K562 (cell line): ENCODE measurements around the gene NMRK2. TPM values are rescaled to one million over a fixed set of nuclear protein-coding genes. Genes with fewer than 3 reads are reported as not detected.

Source experiments
- BRD4 ChIP-seq: fragments of 200-600 bp; sonication (generic); IDR thresholded peaks from 2 replicates; pipeline ENCODE4 v1.6.1; 2017; ENCODE audit warnings: inconsistent platforms
- HDAC3 ChIP-seq: fragments of 450-650 bp; IDR thresholded peaks from 2 replicates; pipeline ENCODE4 v1.6.1; 2018; ENCODE audit warnings: borderline replicate concordance, mild to moderate bottlenecking, moderate library complexity; ENCODE audit not compliant: partially characterized antibody
- HMG20A ChIP-seq: fragments of 450-650 bp; formaldehyde crosslinking; conservative IDR thresholded peaks from 2 replicates; pipeline ENCODE4 v1.4.0; 2020; ENCODE audit warnings: mild to moderate bottlenecking, mixed read lengths
- HNRNPK ChIP-seq: fragments of 200-400 bp; formaldehyde crosslinking; IDR thresholded peaks from one replicate; pipeline ENCODE4 v1.6.1; 2018; ENCODE audit warnings: mild to moderate bottlenecking, low read depth, low read length; ENCODE audit not compliant: poor library complexity, severe bottlenecking
- HOXB6 ChIP-seq: fragments of 250-450 bp; sonication (Bioruptor Pico); IDR thresholded peaks from 2 replicates; pipeline ENCODE4 v1.5.1; 2022; ENCODE audit warnings: mild to moderate bottlenecking, borderline replicate concordance
- MIER1 ChIP-seq: fragments of 450-650 bp; IDR thresholded peaks from 2 replicates; pipeline ENCODE4 v1.6.1; 2016; ENCODE audit warnings: antibody characterized with exemption, mild to moderate bottlenecking, low read depth
- NFIC ChIP-seq: fragments of 450-650 bp; IDR thresholded peaks from 2 replicates; pipeline ENCODE4 v1.6.1; 2017; ENCODE audit warnings: mild to moderate bottlenecking, inconsistent platforms
- OTX1 ChIP-seq: fragments of 450-650 bp; formaldehyde crosslinking; IDR thresholded peaks from 2 replicates; pipeline ENCODE4 v1.4.0; 2022; ENCODE audit warnings: mild to moderate bottlenecking
- RAD51 ChIP-seq: fragments of 450-650 bp; IDR thresholded peaks from 2 replicates; pipeline ENCODE4 v1.7.1; 2016; ENCODE audit warnings: low read depth, mild to moderate bottlenecking, borderline replicate concordance
- RBM17 ChIP-seq: fragments of 200-400 bp; formaldehyde crosslinking; IDR thresholded peaks from 2 replicates; pipeline ENCODE4 v1.6.1; 2017; ENCODE audit warnings: low read depth, mild to moderate bottlenecking, low read length, borderline replicate concordance
- RERE ChIP-seq: sonication (generic); formaldehyde crosslinking; IDR thresholded peaks from 2 replicates; pipeline ENCODE4 v1.8.0; 2023; ENCODE audit warnings: missing genetic modification reagents, mild to moderate bottlenecking, borderline replicate concordance
- TARDBP ChIP-seq: fragments of 450-650 bp; IDR thresholded peaks from 2 replicates; pipeline ENCODE4 v1.6.1; 2016
- ZKSCAN8 ChIP-seq: fragments of 200-800 bp; sonication (Bioruptor generic); IDR thresholded peaks from 2 replicates; pipeline ENCODE4 v1.6.1; 2016; ENCODE audit warnings: missing genetic modification characterization, missing compliant biosample characterization
- ZNF143 ChIP-seq: sonication (generic); formaldehyde crosslinking; IDR thresholded peaks from 2 replicates; pipeline ENCODE4 v1.9.0; 2022; ENCODE audit warnings: mild to moderate bottlenecking, missing genetic modification reagents
- ZNF347 ChIP-seq: fragments of 450-650 bp; formaldehyde crosslinking; IDR thresholded peaks from 2 replicates; pipeline ENCODE4 v1.4.0; 2020; ENCODE audit warnings: low read depth, mild to moderate bottlenecking, moderate library complexity
- ZNF507 ChIP-seq: conservative IDR thresholded peaks from 2 replicates; pipeline ENCODE4 v1.6.1; 2017; ENCODE audit warnings: missing genetic modification characterization, missing compliant biosample characterization
- ZNF561 ChIP-seq: fragments of 450-650 bp; formaldehyde crosslinking; conservative IDR thresholded peaks from 2 replicates; pipeline ENCODE4 v1.4.0; 2020; ENCODE audit warnings: mild to moderate bottlenecking, moderate library complexity
- ZNF707 ChIP-seq: fragments of 250-450 bp; sonication (Bioruptor Pico); conservative IDR thresholded peaks from 2 replicates; pipeline ENCODE4 v1.8.0; 2022; ENCODE audit warnings: inconsistent platforms, mild to moderate bottlenecking, moderate library complexity
- ZNF830 ChIP-seq: fragments of 250-450 bp; sonication (Bioruptor Pico); IDR thresholded peaks from 2 replicates; pipeline ENCODE4 v1.5.0; 2021; ENCODE audit warnings: mild to moderate bottlenecking
- polyA plus RNA-seq, 8 experiments: library from polyadenylated mRNA; depleted of rRNA in 4 of 8; stranded (reverse) in 5 of 8; unstranded in 3 of 8; fragments of >200 nt; fragmentation: Nextera tagmentation in 2 of 8; fragmentation: Illumina TruSeq in 1 of 8; extraction: Ambion mirVana in 2 of 8; extraction: Trizol in 1 of 8; gene quantifications; 2 replicates each; pipeline versions ENCODE4 v1.2.1 to v1.2.3, GENCODE V29; 2011 to 2014; ENCODE audit warnings: inconsistent platforms in 1 of 8, missing spikeins in 1 of 8
- total RNA-seq, 7 experiments: library from RNA; depleted of rRNA in 6 of 7; stranded (reverse); fragments of >200 nt in 6 of 7; fragmentation: Illumina TruSeq in 2 of 7; extraction: Trizol in 2 of 7; gene quantifications; 2 replicates each; pipeline versions ENCODE4 v1.2.1 to v1.2.3, GENCODE V29; 2011 to 2021; ENCODE audit warnings: low replicate concordance in 1 of 7
- TF ChIP-seq, protein P1 (sequence below): fragments of 450-650 bp; IDR thresholded peaks from 2 replicates; pipeline ENCODE4 v1.7.1; 2018; ENCODE audit warnings: mild to moderate bottlenecking, low read depth; ENCODE audit not compliant: partially characterized antibody
- TF ChIP-seq, protein P2 (sequence below): sonication (generic); formaldehyde crosslinking; IDR thresholded peaks from 2 replicates; pipeline ENCODE4 v1.8.0; 2022; ENCODE audit warnings: mild to moderate bottlenecking, missing genetic modification reagents

The NMRK2 gene
- total and polyA plus RNA-seq, 9 of the 15 experiments (the other 6 are each of a cell fraction or from before 2014, with no cell fraction given): not detected

GRCh38 chr19:3984908-3985642 lies 52.2 kb downstream of the NMRK2 start, which contains the start of gene EEF2 (continued):
- TF ChIP-seq ZNF561 (CRISPR knock-in tag) (no peak), NFIC (peak; percentile 81), MIER1 (no peak), TARDBP (peak; percentile 65; the same call in 1 of the 2 replicates), HDAC3 (no peak), ZNF707 (no peak), ZKSCAN8 (CRISPR knock-in tag) (no peak), ZNF507 (tag) (no peak), ZNF347 (CRISPR knock-in tag) (no peak), ZNF143 (CRISPR knock-in tag) (no peak; the same call in 1 of the 2 replicates), RERE (CRISPR knock-in tag) (peak; percentile 98; the same call in 1 of the 2 replicates), BRD4 (peak; percentile 100), OTX1 (CRISPR knock-in tag) (no peak; the same call in 1 of the 2 replicates), RBM17 (no peak), RAD51 (peak; percentile 96), ZNF830 (no peak), HOXB6 (CRISPR knock-in tag) (no peak), HNRNPK (no peak), HMG20A (CRISPR knock-in tag) (no peak)
- TF ChIP-seq, protein P1, sequence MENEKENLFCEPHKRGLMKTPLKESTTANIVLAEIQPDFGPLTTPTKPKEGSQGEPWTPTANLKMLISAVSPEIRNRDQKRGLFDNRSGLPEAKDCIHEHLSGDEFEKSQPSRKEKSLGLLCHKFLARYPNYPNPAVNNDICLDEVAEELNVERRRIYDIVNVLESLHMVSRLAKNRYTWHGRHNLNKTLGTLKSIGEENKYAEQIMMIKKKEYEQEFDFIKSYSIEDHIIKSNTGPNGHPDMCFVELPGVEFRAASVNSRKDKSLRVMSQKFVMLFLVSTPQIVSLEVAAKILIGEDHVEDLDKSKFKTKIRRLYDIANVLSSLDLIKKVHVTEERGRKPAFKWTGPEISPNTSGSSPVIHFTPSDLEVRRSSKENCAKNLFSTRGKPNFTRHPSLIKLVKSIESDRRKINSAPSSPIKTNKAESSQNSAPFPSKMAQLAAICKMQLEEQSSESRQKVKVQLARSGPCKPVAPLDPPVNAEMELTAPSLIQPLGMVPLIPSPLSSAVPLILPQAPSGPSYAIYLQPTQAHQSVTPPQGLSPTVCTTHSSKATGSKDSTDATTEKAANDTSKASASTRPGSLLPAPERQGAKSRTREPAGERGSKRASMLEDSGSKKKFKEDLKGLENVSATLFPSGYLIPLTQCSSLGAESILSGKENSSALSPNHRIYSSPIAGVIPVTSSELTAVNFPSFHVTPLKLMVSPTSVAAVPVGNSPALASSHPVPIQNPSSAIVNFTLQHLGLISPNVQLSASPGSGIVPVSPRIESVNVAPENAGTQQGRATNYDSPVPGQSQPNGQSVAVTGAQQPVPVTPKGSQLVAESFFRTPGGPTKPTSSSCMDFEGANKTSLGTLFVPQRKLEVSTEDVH: no peak
- TF ChIP-seq, protein P2, sequence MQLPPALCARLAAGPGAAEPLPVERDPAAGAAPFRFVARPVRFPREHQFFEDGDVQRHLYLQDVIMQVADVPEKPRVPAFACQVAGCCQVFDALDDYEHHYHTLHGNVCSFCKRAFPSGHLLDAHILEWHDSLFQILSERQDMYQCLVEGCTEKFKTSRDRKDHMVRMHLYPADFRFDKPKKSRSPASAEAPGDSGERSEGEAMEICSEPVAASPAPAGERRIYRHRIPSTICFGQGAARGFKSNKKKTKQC (CRISPR knock-in tag): peak; percentile 72
